ENCODE results near the gene CDH19. TPM values are rescaled to one million over a fixed set of nuclear protein-coding genes. Genes with fewer than 3 reads are reported as not detected.

The CDH19 gene
- total and polyA plus RNA-seq, 2 of the 4 experiments (the other 2 are of a cell fraction): not detected

DNA sequence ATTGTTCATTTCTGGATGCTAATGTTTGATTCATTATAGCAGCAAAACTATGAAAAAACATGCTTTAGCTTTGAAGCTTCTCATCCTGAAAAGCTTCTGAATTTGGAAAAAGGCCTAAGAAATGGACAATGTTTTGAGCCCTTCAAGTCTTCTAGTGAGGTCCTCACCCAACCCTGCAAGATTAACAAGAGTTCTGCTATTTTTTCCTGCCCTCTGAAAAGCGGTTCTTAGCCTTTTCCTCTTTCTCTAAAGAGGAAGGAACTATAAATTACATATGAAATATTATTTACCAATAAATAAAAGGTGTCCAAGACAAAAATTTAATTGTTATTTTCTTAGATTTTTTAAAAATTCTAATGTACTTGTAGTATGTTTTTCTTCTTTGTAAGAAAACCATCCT lies 19.9 kb upstream of the CDH19 start:
- dilution Hi-C loops (cut with HindIII; ENCODE audit: low sequenced_read_pairs, unreplicated experiment): no loop called here
- Histone ChIP-seq H3K4me1 (ENCODE audit: control insufficient read depth, insufficient read depth, low read length) (no peaks in the 10 kb centered on the region), H3K18ac (ENCODE audit: low read depth, low read length) (no peak overlapping the region)

More for the DNA sequence above, 19.9 kb upstream of the CDH19 start:
- Histone ChIP-seq H3K79me1 (ENCODE audit: low read depth in 1 of 2, low read length in 2 of 2) (no peaks in the 10 kb centered on the region), H2AK5ac (ENCODE audit: low read depth, low read length) (no peak overlapping the region), H3K4me3 (ENCODE audit: insufficient read depth, low read depth, low read length) (no peak overlapping the region), H4K8ac (ENCODE audit: low read depth in 2 of 2, low read length in 2 of 2) (no peak overlapping the region), H3K4ac (ENCODE audit: low read depth, low read length) (no peak overlapping the region), H3K9me1 (ENCODE audit: insufficient read depth, low read length) (no peaks in the 10 kb centered on the region), H3K27ac (ENCODE audit: insufficient read depth, low read length) (no peak overlapping the region), H3K9me3 (ENCODE audit: control insufficient read depth, insufficient read depth, low read length) (no peaks in the 10 kb centered on the region), H3K23ac (ENCODE audit: low read depth, low read length) (no peak overlapping the region), H2BK20ac (ENCODE audit: low read depth, low read length) (no peak overlapping the region), H3K4me2 (ENCODE audit: low read depth, low read length) (no peak overlapping the region), H4K91ac (ENCODE audit: insufficient read depth, low read depth, low read length) (no peak overlapping the region), H2BK15ac (ENCODE audit: low read depth, low read length) (no peak overlapping the region), H4K5ac (ENCODE audit: low read depth, low read length) (no peak overlapping the region), H3K27me3 (ENCODE audit: control insufficient read depth, insufficient read depth, low read length) (no peaks in the 10 kb centered on the region), H3K9ac (ENCODE audit: low read depth, low read length) (no peak overlapping the region), H3K14ac (replicated peaks; ENCODE audit: low read depth, low read length) (no peak overlapping the region), H2AK9ac (replicated peaks; ENCODE audit: low read depth, low read length, poor library complexity) (no peak overlapping the region), H2BK5ac (ENCODE audit: low read depth, low read length, poor library complexity, severe bottlenecking) (no peak overlapping the region), H2BK120ac (ENCODE audit: low read depth, low read length) (no peak overlapping the region), H4K20me1 (ENCODE audit: insufficient read depth, low read length) (no peaks in the 10 kb centered on the region), H3K36me3 (ENCODE audit: control insufficient read depth, insufficient read depth, low read length) (no peaks in the 10 kb centered on the region), H3K56ac (ENCODE audit: extremely low read depth, insufficient read depth, low read length) (no peak overlapping the region), H2AFZ (replicated peaks; ENCODE audit: low read length, poor library complexity) (no peak overlapping the region)
- in situ Hi-C loops (cut with MboI; ENCODE audit: low sequenced_read_pairs) (no loop called here), intact Hi-C loops (cut with micrococcal nuclease) (no loop called here)
- no peak for DNase-seq
- WGBS, 2 experiments (ENCODE audit: extremely low coverage in 2 of 2, insufficient read length in 1 of 2): no CpG with 5 or more reads among the region's 1 CpG
- ChIA-PET CTCF (no interaction called here), POLR2A (ENCODE audit: unreplicated experiment) (no interaction called here)
- TF ChIP-seq FOS (IDR thresholded peaks at IDR 0.05; ENCODE audit: low read depth, low read length) (no peak), RAD21 (IDR thresholded peaks at IDR 0.05; ENCODE audit: low read length) (no peak), CHD1 (IDR thresholded peaks at IDR 0.05; ENCODE audit: low read depth, low read length) (no peak), RFX5 (IDR thresholded peaks at IDR 0.05; ENCODE audit: low read depth, low read length) (no peak), BHLHE40 (IDR thresholded peaks at IDR 0.05; ENCODE audit: low read depth, low read length) (no peak), RCOR1 (IDR thresholded peaks at IDR 0.05; ENCODE audit: insufficient replicate concordance, low read length) (no peak), MAZ (IDR thresholded peaks at IDR 0.05; ENCODE audit: borderline replicate concordance, low read depth, low read length) (no peak), MAFK (IDR thresholded peaks at IDR 0.05; ENCODE audit: low read depth, low read length) (no peak), NFE2L2 (IDR thresholded peaks at IDR 0.05; ENCODE audit: low read depth, low read length) (no peak), MXI1 (IDR thresholded peaks at IDR 0.05; ENCODE audit: borderline replicate concordance, low read depth, low read length) (no peak), POLR2A (IDR thresholded peaks at IDR 0.05; ENCODE audit: low read depth, low read length) (no peak), CEBPB (IDR thresholded peaks at IDR 0.05; ENCODE audit: low read depth, low read length) (no peak), SMC3 (IDR thresholded peaks at IDR 0.05; ENCODE audit: low read depth, low read length) (no peak)
- TF ChIP-seq, protein P1, sequence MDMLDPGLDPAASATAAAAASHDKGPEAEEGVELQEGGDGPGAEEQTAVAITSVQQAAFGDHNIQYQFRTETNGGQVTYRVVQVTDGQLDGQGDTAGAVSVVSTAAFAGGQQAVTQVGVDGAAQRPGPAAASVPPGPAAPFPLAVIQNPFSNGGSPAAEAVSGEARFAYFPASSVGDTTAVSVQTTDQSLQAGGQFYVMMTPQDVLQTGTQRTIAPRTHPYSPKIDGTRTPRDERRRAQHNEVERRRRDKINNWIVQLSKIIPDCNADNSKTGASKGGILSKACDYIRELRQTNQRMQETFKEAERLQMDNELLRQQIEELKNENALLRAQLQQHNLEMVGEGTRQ (IDR thresholded peaks at IDR 0.05; ENCODE audit: low read depth, low read length): no peak
- no TSS peak for BruUV-seq (replicated peaks)
- no peak for ATAC-seq (ENCODE audit: low read depth)

Data from IMR-90 (cell line).